Testis (tissue), 3 donors: Measurements from ENCODE around the gene CENPS. TPM values are rescaled to one million over a fixed set of nuclear protein-coding genes. Genes with fewer than 3 reads are reported as not detected.

Experiments
- DNase-seq: peaks from one replicate; pipeline ENCODE4 v3.0.0-alpha.2; 2019
- H3K27ac ChIP-seq, 2 donors: fragments of 200-600 bp; sonication (generic); one replicate each; pipeline ENCODE4 v1.5.1; 2019
- H3K27me3 ChIP-seq: fragments of 200-600 bp; sonication (generic); one replicate; pipeline ENCODE4 v1.5.1; 2019
- H3K36me3 ChIP-seq: fragments of 200-600 bp; sonication (generic); one replicate; pipeline ENCODE4 v1.5.1; 2017; ENCODE audit warnings: low read depth; ENCODE audit errors: missing control alignments
- H3K4me1 ChIP-seq: fragments of 200-600 bp; sonication (generic); one replicate; pipeline ENCODE4 v1.5.1; 2019
- H3K4me3 ChIP-seq, 2 donors: fragments of 200-600 bp; sonication (generic); one replicate each; pipeline ENCODE4 v1.5.1; 2017 to 2019
- H3K9me3 ChIP-seq: fragments of 200-600 bp; sonication (generic); one replicate; pipeline ENCODE4 v1.5.1; 2017
- POLR2A ChIP-seq: fragments of 450-650 bp; IDR thresholded peaks from one replicate; pipeline ENCODE4 v1.6.1; 2017; ENCODE audit warnings: antibody characterized with exemption, mild to moderate bottlenecking, moderate library complexity
- WGBS, 2 donors: methylation state at CpG; one replicate each; pipeline ENCODE4 v1.1.5; 2018; 5-methylcytosine and 5-hydroxymethylcytosine counted together
- intact Hi-C: fragments of 100-400 bp; cut with DNase I; formaldehyde crosslinking; loops from one replicate; pipeline ENCODE4 v1.15.1; 2023; ENCODE audit warnings: low total_unique reads
- polyA plus RNA-seq: library from polyadenylated mRNA; stranded (reverse); fragments of 350-450 nt; fragmentation: Illumina TruSeq; extraction: RNeasy Lipid Tissue Mini Kit (QIAGEN cat#74804); gene quantifications from one replicate; pipeline ENCODE4 v1.2.3, GENCODE V29; 2014; ENCODE audit warnings: low read depth, low replicate concordance; ENCODE audit not compliant: insufficient read depth
- total RNA-seq, 2 donors: library from RNA; depleted of rRNA; stranded (reverse); fragments of >200 nt; gene quantifications; one replicate each; pipeline ENCODE4 v1.2.3, GENCODE V29; 2016
- TF ChIP-seq, protein P1 (sequence below), 3 experiments: fragments of 450-650 bp in 2 of 3; fragments of 200-600 bp in 1 of 3; sonication (generic) in 1 of 3; IDR thresholded peaks; one replicate each; pipeline ENCODE4 v1.5.1; 2016 to 2019; ENCODE audit warnings: antibody characterized with exemption in 3 of 3, mild to moderate bottlenecking in 2 of 3, moderate library complexity in 1 of 3

Gene CENPS
- total and polyA plus RNA-seq, 3 donors from 2014 or later = 26.4 to 125 (median 49.6) TPM

DNA sequence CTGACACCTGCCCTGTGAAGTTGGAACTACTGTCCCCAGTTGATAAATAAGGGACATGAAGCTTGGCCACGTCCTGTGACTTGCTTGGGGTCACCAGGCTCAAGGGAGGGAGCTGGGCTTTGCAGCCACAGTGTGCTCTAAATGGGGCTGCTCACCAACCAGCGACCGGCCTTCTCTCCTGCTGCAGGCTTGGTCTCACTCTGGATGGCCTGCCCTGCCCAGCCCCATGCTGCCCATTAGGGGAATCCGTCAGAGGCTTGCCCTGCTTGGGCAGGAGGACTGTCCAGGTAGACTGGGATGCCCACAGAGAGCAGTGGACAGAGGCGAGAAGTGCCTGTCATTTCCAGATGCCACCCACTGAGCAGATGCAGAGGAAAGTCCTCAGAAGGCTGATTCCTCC lies 1.2 kb upstream of the CENPS start:
- no peak overlapping the region for H3K27ac ChIP-seq
- no peaks in the 10 kb centered on the region for H3K9me3 ChIP-seq
- 82 to 83% methylated on average over 5 of the region's 5 CpGs for WGBS, 2 donors
- no peak for TF ChIP-seq POLR2A
- TF ChIP-seq, protein P1, sequence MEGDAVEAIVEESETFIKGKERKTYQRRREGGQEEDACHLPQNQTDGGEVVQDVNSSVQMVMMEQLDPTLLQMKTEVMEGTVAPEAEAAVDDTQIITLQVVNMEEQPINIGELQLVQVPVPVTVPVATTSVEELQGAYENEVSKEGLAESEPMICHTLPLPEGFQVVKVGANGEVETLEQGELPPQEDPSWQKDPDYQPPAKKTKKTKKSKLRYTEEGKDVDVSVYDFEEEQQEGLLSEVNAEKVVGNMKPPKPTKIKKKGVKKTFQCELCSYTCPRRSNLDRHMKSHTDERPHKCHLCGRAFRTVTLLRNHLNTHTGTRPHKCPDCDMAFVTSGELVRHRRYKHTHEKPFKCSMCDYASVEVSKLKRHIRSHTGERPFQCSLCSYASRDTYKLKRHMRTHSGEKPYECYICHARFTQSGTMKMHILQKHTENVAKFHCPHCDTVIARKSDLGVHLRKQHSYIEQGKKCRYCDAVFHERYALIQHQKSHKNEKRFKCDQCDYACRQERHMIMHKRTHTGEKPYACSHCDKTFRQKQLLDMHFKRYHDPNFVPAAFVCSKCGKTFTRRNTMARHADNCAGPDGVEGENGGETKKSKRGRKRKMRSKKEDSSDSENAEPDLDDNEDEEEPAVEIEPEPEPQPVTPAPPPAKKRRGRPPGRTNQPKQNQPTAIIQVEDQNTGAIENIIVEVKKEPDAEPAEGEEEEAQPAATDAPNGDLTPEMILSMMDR (IDR thresholded peaks at IDR 0.05) = no peak
- intact Hi-C loops = loop anchor here (5.0 kb wide), 1 partner anchor 52 kb away; no protein-coding TSS in a partner anchor
- H3K36me3 ChIP-seq = no peaks in the 10 kb centered on the region
- H3K4me3 ChIP-seq = no peak overlapping the region
- H3K4me1 ChIP-seq = peaks cover 11% of the 10 kb centered on the region
- no peak for DNase-seq
- H3K27me3 ChIP-seq = no peaks in the 10 kb centered on the region

DNA sequence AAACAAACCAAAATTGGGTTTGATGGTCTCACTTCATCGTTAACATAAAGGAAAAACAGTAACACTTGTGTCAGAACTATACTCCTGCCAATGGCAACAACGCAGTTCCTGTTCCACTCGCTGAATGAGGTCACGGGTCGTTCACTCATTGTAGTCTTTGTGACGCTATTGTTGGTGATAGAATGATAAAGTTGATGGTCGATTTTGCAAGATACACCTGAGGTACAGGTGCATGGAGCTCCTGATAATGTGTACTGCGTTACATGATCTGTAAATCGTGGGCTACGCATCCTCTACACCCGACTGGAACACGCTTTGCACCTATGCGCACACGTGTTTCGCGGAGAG lies 391 bp upstream of the CENPS start:
- H3K27me3 ChIP-seq = no peaks in the 10 kb centered on the region
- H3K27ac ChIP-seq = peak overlapping the region; percentile 71 to 73
- peak overlapping the region; percentile 61 to 74 for H3K4me3 ChIP-seq
- no peaks in the 10 kb centered on the region for H3K9me3 ChIP-seq
- no peaks in the 10 kb centered on the region for H3K36me3 ChIP-seq
- no peak for DNase-seq
- intact Hi-C loops = loop anchor here (5.0 kb wide), 1 partner anchor 53 kb away; no protein-coding TSS in a partner anchor
- 8 to 16% methylated on average over 16 of the region's 16 CpGs for WGBS, 2 donors
- peaks cover 13% of the 10 kb centered on the region for H3K4me1 ChIP-seq
- TF ChIP-seq, protein P1 (IDR thresholded peaks at IDR 0.05) = no peak
- TF ChIP-seq POLR2A = no peak

DNA sequence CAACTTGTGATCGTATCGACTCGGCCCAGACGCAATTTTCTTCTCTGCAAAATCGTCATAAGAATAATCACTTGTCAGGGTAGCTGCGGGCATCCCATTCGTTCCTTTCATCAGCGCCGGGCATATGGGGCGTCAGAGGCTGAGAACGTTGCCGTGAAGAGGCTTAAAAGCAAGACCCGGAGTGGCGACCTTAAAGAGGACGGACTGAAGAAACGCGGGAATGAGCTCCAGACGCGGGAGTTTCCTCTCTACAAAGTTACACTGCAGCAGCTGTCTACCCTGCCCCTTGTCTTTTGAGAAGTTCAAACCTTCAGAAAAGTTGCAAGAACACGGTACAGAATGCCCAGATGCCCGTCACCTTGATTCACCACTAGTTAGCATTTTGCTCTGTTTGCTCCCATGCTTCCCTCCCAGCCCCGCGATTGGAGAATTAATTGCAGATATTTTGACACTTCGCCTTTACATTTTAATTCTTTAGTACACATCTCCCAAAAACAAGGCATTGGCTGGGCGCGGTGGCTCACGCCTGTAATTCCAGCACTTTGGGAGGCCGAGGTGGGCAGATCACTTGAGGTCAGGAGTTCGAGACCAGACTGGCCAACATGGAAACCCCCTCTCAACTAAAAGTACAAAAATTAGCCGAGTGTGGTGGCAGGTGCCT lies 967 bp downstream of the CENPS start:
- intact Hi-C loops = no loop called here
- Histone ChIP-seq H3K27ac (peak overlapping the region; percentile 71 to 73), H3K4me3 (peak overlapping the region; percentile 61 to 74), H3K4me1 (peaks cover 19% of the 10 kb centered on the region), H3K27me3 (no peaks in the 10 kb centered on the region), H3K9me3 (no peaks in the 10 kb centered on the region), H3K36me3 (no peaks in the 10 kb centered on the region)
- no peak for DNase-seq
- WGBS, 2 donors = 18% methylated on average over 30 of the region's 30 CpGs
- TF ChIP-seq POLR2A = no peak
- TF ChIP-seq, protein P1 (IDR thresholded peaks at IDR 0.05) = no peak

GRCh38 chr1:10432910-10433700 lies 2.9 kb downstream of the CENPS start:
- no peak overlapping the region for H3K27ac ChIP-seq
- no peaks in the 10 kb centered on the region for H3K36me3 ChIP-seq
- H3K4me1 ChIP-seq = peaks cover 30% of the 10 kb centered on the region
- WGBS, 2 donors = 73 to 78% methylated on average over 13 to 14 of the region's 14 CpGs
- intact Hi-C loops = no loop called here
- TF ChIP-seq POLR2A = no peak
- TF ChIP-seq, protein P1 (IDR thresholded peaks at IDR 0.05) = no peak
- H3K4me3 ChIP-seq = no peak overlapping the region
- H3K9me3 ChIP-seq = no peaks in the 10 kb centered on the region
- H3K27me3 ChIP-seq = no peaks in the 10 kb centered on the region
- no peak for DNase-seq
